ENCODE results near the gene TRAF4. TPM values are rescaled to one million over a fixed set of nuclear protein-coding genes. Genes with fewer than 3 reads are reported as not detected.

The TRAF4 gene
- 1 to 10 TPM; 2.9 to 8.9 (median 4.8) TPM for total RNA-seq
- 4.5 TPM for polyA plus RNA-seq
- long read RNA-seq, donor 1, partial matches to known transcripts, result 0 of 2 reads
- long read RNA-seq, donor 1, other reads (novel, unspliced or antisense), result 0 of 2 reads
- long read RNA-seq, donor 2, partial matches to known transcripts, result 0 of 1 reads
- long read RNA-seq, donor 2, other reads (novel, unspliced or antisense), result 0 of 1 reads
- long read RNA-seq, donor 3, partial matches to known transcripts, result 1 of 8 reads
- long read RNA-seq, donor 3, other reads (novel, unspliced or antisense), result 5 of 8 reads
- long read RNA-seq, donor 4, result 0 reads

- WGBS, result under 1% methylated on average over 70 of the region's 70 CpGs
- intact Hi-C loops (cut with DNase I), result no loop called here
- ATAC-seq (peak; percentile 84 to 89), DNase-seq (peak; percentile 84 to 94 (median 91))
- Histone ChIP-seq H3K27ac (ENCODE audit: low read length) (peak within 1 kb of the TSS; percentile 76), H3K4me1 (ENCODE audit: control insufficient read depth, insufficient read depth, low read length) (peaks cover 3% of the 10 kb centered on the region), H3K9me3 (ENCODE audit: control insufficient read depth, low read length) (no peaks in the 10 kb centered on the region), H3K4me3 (ENCODE audit: low read length) (peak within 1 kb of the TSS; percentile 78), H3K27me3 (ENCODE audit: control insufficient read depth, insufficient read depth) (no peaks in the 10 kb centered on the region)
Observed at GRCh38 chr17:28743243-28744103, at the start of gene TRAF4. Gene TRAF4, plus strand, starts transcription at chr17:28744011. Its CDS starts 102 bp downstream, at chr17:28744113.

GRCh38 chr17:28698253-28698941 is 45.4 kb upstream of the TRAF4 start:
- H3K4me3 ChIP-seq (ENCODE audit: low read length), result no peak overlapping the region
- ATAC-seq (no peak), DNase-seq (no peak)
- WGBS, result 91% methylated on average over 6 of the region's 6 CpGs
- H3K27ac ChIP-seq (ENCODE audit: low read length), result no peak overlapping the region
- H3K27me3 ChIP-seq (ENCODE audit: control insufficient read depth, insufficient read depth), result no peaks in the 10 kb centered on the region
- no peaks in the 10 kb centered on the region for H3K9me3 ChIP-seq (ENCODE audit: control insufficient read depth, low read length)
- H3K4me1 ChIP-seq (ENCODE audit: control insufficient read depth, insufficient read depth, low read length), result no peaks in the 10 kb centered on the region
- intact Hi-C loops (cut with DNase I), result no loop called here

- Histone ChIP-seq H3K27ac (ENCODE audit: low read length) (no peak overlapping the region), H3K4me1 (ENCODE audit: control insufficient read depth, insufficient read depth, low read length) (no peaks in the 10 kb centered on the region), H3K4me3 (ENCODE audit: low read length) (no peak overlapping the region), H3K27me3 (ENCODE audit: control insufficient read depth, insufficient read depth) (no peaks in the 10 kb centered on the region), H3K9me3 (ENCODE audit: control insufficient read depth, low read length) (no peaks in the 10 kb centered on the region)
- intact Hi-C loops (cut with DNase I), result no loop called here
- DNase-seq, result no peak
- no peak for ATAC-seq
- 89% methylated on average over 8 of the region's 8 CpGs for WGBS
Observed at GRCh38 chr17:28700278-28700677, 43.5 kb upstream of the TRAF4 start.

GRCh38 chr17:28700830-28701492 is 42.9 kb upstream of the TRAF4 start:
- intact Hi-C loops (cut with DNase I), result no loop called here
- ATAC-seq (no peak), DNase-seq (no peak)
- H3K27me3 ChIP-seq (ENCODE audit: control insufficient read depth, insufficient read depth), result no peaks in the 10 kb centered on the region
- H3K9me3 ChIP-seq (ENCODE audit: control insufficient read depth, low read length), result no peaks in the 10 kb centered on the region
- 90% methylated on average over 10 of the region's 10 CpGs for WGBS
- H3K27ac ChIP-seq (ENCODE audit: low read length), result no peak overlapping the region
- no peaks in the 10 kb centered on the region for H3K4me1 ChIP-seq (ENCODE audit: control insufficient read depth, insufficient read depth, low read length)
- H3K4me3 ChIP-seq (ENCODE audit: low read length), result no peak overlapping the region

GRCh38 chr17:28702026-28702751 is 41.6 kb upstream of the TRAF4 start:
- Histone ChIP-seq H3K4me1 (ENCODE audit: control insufficient read depth, insufficient read depth, low read length) (no peaks in the 10 kb centered on the region), H3K27me3 (ENCODE audit: control insufficient read depth, insufficient read depth) (no peaks in the 10 kb centered on the region), H3K4me3 (ENCODE audit: low read length) (no peak overlapping the region), H3K27ac (ENCODE audit: low read length) (no peak overlapping the region), H3K9me3 (ENCODE audit: control insufficient read depth, low read length) (no peaks in the 10 kb centered on the region)
- 68% methylated on average over 10 of the region's 10 CpGs for WGBS
- intact Hi-C loops (cut with DNase I), result no loop called here
- DNase-seq (no peak), ATAC-seq (no peak)

GRCh38 chr17:28702752-28703150 is 41.1 kb upstream of the TRAF4 start:
- ATAC-seq (no peak), DNase-seq (peak in 1 of 3 donors; percentile 9)
- Histone ChIP-seq H3K4me1 (ENCODE audit: control insufficient read depth, insufficient read depth, low read length) (no peaks in the 10 kb centered on the region), H3K27ac (ENCODE audit: low read length) (no peak overlapping the region), H3K27me3 (ENCODE audit: control insufficient read depth, insufficient read depth) (no peaks in the 10 kb centered on the region), H3K4me3 (ENCODE audit: low read length) (no peak overlapping the region), H3K9me3 (ENCODE audit: control insufficient read depth, low read length) (no peaks in the 10 kb centered on the region)
- intact Hi-C loops (cut with DNase I), result no loop called here
- 72% methylated on average over 3 of the region's 3 CpGs for WGBS

- 77% methylated on average over 16 of the region's 16 CpGs for WGBS
- intact Hi-C loops (cut with DNase I), result no loop called here
- Histone ChIP-seq H3K27ac (ENCODE audit: low read length) (no peak overlapping the region), H3K4me3 (ENCODE audit: low read length) (no peak overlapping the region), H3K4me1 (ENCODE audit: control insufficient read depth, insufficient read depth, low read length) (no peaks in the 10 kb centered on the region), H3K9me3 (ENCODE audit: control insufficient read depth, low read length) (no peaks in the 10 kb centered on the region), H3K27me3 (ENCODE audit: control insufficient read depth, insufficient read depth) (no peaks in the 10 kb centered on the region)
- ATAC-seq, result no peak
- DNase-seq, result peak in 1 of 3 donors; percentile 38
Observed at GRCh38 chr17:28703552-28704218, 40.1 kb upstream of the TRAF4 start.

- Histone ChIP-seq H3K27ac (ENCODE audit: low read length) (no peak overlapping the region), H3K4me3 (ENCODE audit: low read length) (no peak overlapping the region), H3K27me3 (ENCODE audit: control insufficient read depth, insufficient read depth) (no peaks in the 10 kb centered on the region), H3K4me1 (ENCODE audit: control insufficient read depth, insufficient read depth, low read length) (no peaks in the 10 kb centered on the region), H3K9me3 (ENCODE audit: control insufficient read depth, low read length) (no peaks in the 10 kb centered on the region)
- ATAC-seq (no peak), DNase-seq (peak in 1 of 3 donors; percentile 51)
- 88% methylated on average over 14 of the region's 14 CpGs for WGBS
- intact Hi-C loops (cut with DNase I), result no loop called here
Observed at GRCh38 chr17:28704219-28704858, 39.5 kb upstream of the TRAF4 start.

GRCh38 chr17:28705074-28705659 is 38.6 kb upstream of the TRAF4 start:
- DNase-seq, result no peak
- intact Hi-C loops (cut with DNase I), result no loop called here
- WGBS, result 72% methylated on average over 5 of the region's 5 CpGs

More at GRCh38 chr17:28705074-28705659, 38.6 kb upstream of the TRAF4 start:
- no peak overlapping the region for H3K27ac ChIP-seq (ENCODE audit: low read length)
- ATAC-seq, result no peak
- no peaks in the 10 kb centered on the region for H3K9me3 ChIP-seq (ENCODE audit: control insufficient read depth, low read length)
- no peak overlapping the region for H3K4me3 ChIP-seq (ENCODE audit: low read length)
- peaks cover 3% of the 10 kb centered on the region for H3K4me1 ChIP-seq (ENCODE audit: control insufficient read depth, insufficient read depth, low read length)
- no peaks in the 10 kb centered on the region for H3K27me3 ChIP-seq (ENCODE audit: control insufficient read depth, insufficient read depth)

Data from right cardiac atrium (tissue), 5 donors.